ENCODE results near the gene EIF3I. TPM values are rescaled to one million over a fixed set of nuclear protein-coding genes. Genes with fewer than 3 reads are reported as not detected.
A peak's percentile ranks its signal among the peaks of the same experiment; 100 is the strongest.

Gene EIF3I
- polyA plus RNA-seq, 1 of the 3 experiments (the other 2 are of a cell fraction), result 479 TPM

GRCh38 chr1:32199717-32200072 is 22.5 kb upstream of the EIF3I start:
- POLR2A ChIA-PET, result interaction anchor here (0.6 to 2.2 kb wide), 6 partner anchors 10 to 471 kb away, joined by 3 to 15 read pairs (median 4); partner anchors contain the start of genes DCDC2B, KPNA6, MARCKSL1 and TXLNA
- no peaks in the 10 kb centered on the region for H4K20me1 ChIP-seq (ENCODE audit: insufficient read depth)
- H3F3A ChIP-seq (replicated peaks; ENCODE audit: insufficient read depth), result peaks cover 18% of the 10 kb centered on the region
- peak overlapping the region; percentile 69 to 75 for H3K4me3 ChIP-seq (ENCODE audit: low read depth in 2 of 2, low read length in 1 of 2)
- H3K9ac ChIP-seq, result peak overlapping the region; percentile 70; the same call in 1 of the 2 replicates
- H3K79me2 ChIP-seq (ENCODE audit: insufficient read depth), result no peaks in the 10 kb centered on the region
- DNase-seq, result peak; percentile 42
- peak overlapping the region; percentile 77 to 91 for H3K27ac ChIP-seq (ENCODE audit: low read depth in 2 of 2, low read length in 1 of 2)
- H2AFZ ChIP-seq (ENCODE audit: low read depth), result no peak overlapping the region
- CTCF ChIA-PET, result interaction anchor here (1.3 to 2.1 kb wide), 3 partner anchors 13 to 48 kb away, joined by 3 to 13 read pairs (median 6); partner anchors contain the start of gene FAM167B
- TF ChIP-seq TCF12 (IDR thresholded peaks at IDR 0.05), result no peak
- TF ChIP-seq JUND (IDR thresholded peaks at IDR 0.05), result no peak
- TF ChIP-seq IRF3 (IDR thresholded peaks at IDR 0.05; ENCODE audit: low read depth, low read length), result no peak
- TF ChIP-seq CHD2 (IDR thresholded peaks at IDR 0.05; ENCODE audit: low read length, partially characterized antibody), result no peak
- TF ChIP-seq POLR2AphosphoS5 (IDR thresholded peaks at IDR 0.05; ENCODE audit: low read depth, low read length), result no peak
- no peak for TF ChIP-seq ZBTB33 (IDR thresholded peaks at IDR 0.05; ENCODE audit: borderline replicate concordance, low read depth)
- TF ChIP-seq USF1 (IDR thresholded peaks at IDR 0.05; ENCODE audit: borderline replicate concordance, low read depth), result no peak
- TF ChIP-seq SMC3 (IDR thresholded peaks at IDR 0.05; ENCODE audit: low read depth, low read length), result no peak
- TF ChIP-seq RFX5 (IDR thresholded peaks at IDR 0.05; ENCODE audit: low read length), result no peak
- TF ChIP-seq GATA2 (CRISPR knock-in tag; IDR thresholded peaks at IDR 0.05), result no peak
- no peak for TF ChIP-seq SIN3A (IDR thresholded peaks at IDR 0.05; ENCODE audit: borderline replicate concordance, low read depth, low read length)
- TF ChIP-seq NRF1 (IDR thresholded peaks at IDR 0.05; ENCODE audit: low read depth, low read length), result no peak
- TF ChIP-seq YY1 (IDR thresholded peaks at IDR 0.05; ENCODE audit: low read depth), result no peak
- no peak; the same call in 1 of the 2 replicates for TF ChIP-seq PBX3 (IDR thresholded peaks at IDR 0.05)
- H3K9me2 ChIP-seq, result no peaks in the 10 kb centered on the region
- H3K9me3 ChIP-seq, result no peaks in the 10 kb centered on the region
- H3K27me3 ChIP-seq (ENCODE audit: insufficient read depth), result no peaks in the 10 kb centered on the region
- peak overlapping the region; percentile 75 for H3K4me2 ChIP-seq
- H3K36me3 ChIP-seq (replicated peaks in 1 of 2; ENCODE audit: control insufficient read depth in 1 of 2, insufficient read depth in 2 of 2, low read length in 1 of 2), result peaks cover 16 to 39% of the 10 kb centered on the region in 2 experiments
- 57% methylated on average over 5 of the region's 6 CpGs for WGBS (ENCODE audit: low lambda C conversion rate)
- peaks cover 22 to 31% of the 10 kb centered on the region in 2 experiments; a peak in 3 of 4 replicates for H3K4me1 ChIP-seq (ENCODE audit: control insufficient read depth in 1 of 2, insufficient read depth in 2 of 2, low read depth in 1 of 2, low read length in 1 of 2)

All from SK-N-SH (cell line).